ENCODE measurements around the gene TLCD5. TPM values are rescaled to one million over a fixed set of nuclear protein-coding genes. Genes with fewer than 3 reads are reported as not detected.

Gene TLCD5
- total RNA-seq, 2 donors from 2014 or later = 11.3 to 18.7 TPM

DNA sequence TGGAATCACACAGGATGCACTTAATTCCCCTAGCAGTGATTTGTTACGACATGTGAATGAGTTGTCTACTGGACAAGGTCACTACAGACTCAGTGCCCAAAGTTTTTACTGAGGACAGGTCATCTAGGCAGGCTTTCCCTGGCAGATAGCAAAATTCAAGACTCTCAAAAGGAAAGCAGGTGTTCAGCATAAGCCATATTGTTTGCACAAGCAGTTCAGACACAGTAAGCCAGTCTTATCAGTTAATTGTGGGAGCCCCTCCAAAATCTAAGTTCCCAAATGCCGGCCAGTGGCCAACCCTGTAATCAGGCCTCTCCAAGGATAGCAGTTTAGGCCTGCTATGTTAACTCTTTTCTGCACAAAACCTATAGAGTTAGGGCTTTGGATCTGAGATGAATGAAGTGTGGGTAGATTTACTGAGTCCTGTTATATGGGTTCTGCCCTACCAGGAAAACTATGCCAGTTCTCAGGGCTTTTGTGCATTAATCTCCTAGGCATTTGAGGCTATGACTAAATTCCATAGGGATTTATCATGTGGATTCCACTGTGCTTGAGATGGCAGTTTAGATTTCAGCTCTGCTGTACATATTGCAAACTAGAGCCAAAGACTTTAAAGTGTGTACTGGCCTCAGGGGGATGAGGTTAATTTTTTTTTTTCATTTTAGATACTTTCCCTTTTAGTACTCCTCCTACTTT, 6.3 kb downstream of the TLCD5 start:
- no peak for DNase-seq (ENCODE audit: low spot score)

GRCh38 chr11:120332822-120333716, 8.0 kb downstream of the TLCD5 start:
- peaks cover 0 to 52% of the 10 kb centered on the region in 2 donors for H3K4me1 ChIP-seq
- H3K27ac ChIP-seq = peak overlapping the region; percentile 60 to 100
- H3K4me3 ChIP-seq = no peak overlapping the region
- TF ChIP-seq CTCF (IDR thresholded peaks at IDR 0.05) = no peak
- no peaks in the 10 kb centered on the region for H3K9me3 ChIP-seq
- H3K27me3 ChIP-seq = no peaks in the 10 kb centered on the region
- peaks cover 15% of the 10 kb centered on the region for H3K36me3 ChIP-seq
- DNase-seq (ENCODE audit: low spot score) = no peak

More for the DNA sequence above, 6.3 kb downstream of the TLCD5 start:
- no peaks in the 10 kb centered on the region for H3K27me3 ChIP-seq
- peaks cover 15% of the 10 kb centered on the region for H3K36me3 ChIP-seq
- H3K4me1 ChIP-seq = peaks cover 0 to 65% of the 10 kb centered on the region in 2 donors
- H3K27ac ChIP-seq = peak overlapping the region; percentile 60 to 100
- H3K9me3 ChIP-seq = no peaks in the 10 kb centered on the region
- no peak overlapping the region for H3K4me3 ChIP-seq
- no peak for TF ChIP-seq CTCF (IDR thresholded peaks at IDR 0.05)

- H3K27me3 ChIP-seq = no peaks in the 10 kb centered on the region
- no peaks in the 10 kb centered on the region for H3K9me3 ChIP-seq
- H3K4me3 ChIP-seq = no peak overlapping the region
- no peak for DNase-seq (ENCODE audit: low spot score)
- peaks cover 15% of the 10 kb centered on the region for H3K36me3 ChIP-seq
- peaks cover 0 to 56% of the 10 kb centered on the region in 2 donors for H3K4me1 ChIP-seq
- no peak for TF ChIP-seq CTCF (IDR thresholded peaks at IDR 0.05)
- peak overlapping the region; percentile 60 to 100 for H3K27ac ChIP-seq
Observed at GRCh38 chr11:120333801-120334200, 8.7 kb downstream of the TLCD5 start.

- no peaks in the 10 kb centered on the region for H3K9me3 ChIP-seq
- peaks cover 0 to 58% of the 10 kb centered on the region in 2 donors for H3K4me1 ChIP-seq
- H3K36me3 ChIP-seq = peaks cover 15% of the 10 kb centered on the region
- no peak for TF ChIP-seq CTCF (IDR thresholded peaks at IDR 0.05)
- H3K27ac ChIP-seq = peak overlapping the region; percentile 60 to 100
- H3K27me3 ChIP-seq = no peaks in the 10 kb centered on the region
- no peak for DNase-seq (ENCODE audit: low spot score)
- no peak overlapping the region for H3K4me3 ChIP-seq
Observed at GRCh38 chr11:120334332-120334731, 9.2 kb downstream of the TLCD5 start.

GRCh38 chr11:120334894-120335462, 9.9 kb downstream of the TLCD5 start:
- H3K4me1 ChIP-seq = peaks cover 0 to 65% of the 10 kb centered on the region in 2 donors
- no peaks in the 10 kb centered on the region for H3K9me3 ChIP-seq
- H3K4me3 ChIP-seq = peak overlapping the region; percentile 69 to 93
- H3K27ac ChIP-seq = peak overlapping the region; percentile 97 to 100
- DNase-seq (ENCODE audit: low spot score) = peak; percentile 77
- peaks cover 10% of the 10 kb centered on the region for H3K36me3 ChIP-seq
- no peaks in the 10 kb centered on the region for H3K27me3 ChIP-seq
- TF ChIP-seq CTCF (IDR thresholded peaks at IDR 0.05) = peak; percentile 66 to 73
